Globus pallidus (tissue), 1 donor: ENCODE results near the gene GABRG3.

Experiments used
- DNase-seq: peaks from one replicate; pipeline ENCODE4 v3.0.0-alpha.2; 2015; ENCODE audit warnings: low spot score

Gene GABRG3

DNA sequence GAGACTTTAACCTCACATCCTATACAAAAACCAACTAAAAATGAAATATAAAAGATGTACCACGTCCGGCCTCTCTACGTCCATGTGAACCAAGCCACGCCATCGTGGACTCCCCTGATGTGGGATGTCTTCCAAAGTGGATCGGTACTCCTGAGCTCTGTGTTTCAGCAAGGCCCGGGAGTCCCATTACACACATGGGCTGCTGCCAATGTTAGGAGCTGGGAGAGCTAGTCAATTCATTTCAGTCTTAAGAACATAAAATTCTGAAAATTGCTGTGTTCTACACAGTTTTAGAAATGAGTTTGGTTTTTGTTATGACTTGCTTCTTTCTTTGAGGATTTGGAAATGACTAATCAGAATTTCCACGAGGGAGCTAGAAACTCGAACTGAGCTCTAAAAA, 131.0 kb downstream of the GABRG3 start:
- no peak for DNase-seq

GRCh38 chr15:27111323-27111722, 140.3 kb downstream of the GABRG3 start:
- no peak for DNase-seq

- DNase-seq: no peak
Measured at GRCh38 chr15:27114473-27114872, 143.5 kb downstream of the GABRG3 start.

- no peak for DNase-seq
Measured at GRCh38 chr15:27119695-27120266, 148.8 kb downstream of the GABRG3 start.

DNA sequence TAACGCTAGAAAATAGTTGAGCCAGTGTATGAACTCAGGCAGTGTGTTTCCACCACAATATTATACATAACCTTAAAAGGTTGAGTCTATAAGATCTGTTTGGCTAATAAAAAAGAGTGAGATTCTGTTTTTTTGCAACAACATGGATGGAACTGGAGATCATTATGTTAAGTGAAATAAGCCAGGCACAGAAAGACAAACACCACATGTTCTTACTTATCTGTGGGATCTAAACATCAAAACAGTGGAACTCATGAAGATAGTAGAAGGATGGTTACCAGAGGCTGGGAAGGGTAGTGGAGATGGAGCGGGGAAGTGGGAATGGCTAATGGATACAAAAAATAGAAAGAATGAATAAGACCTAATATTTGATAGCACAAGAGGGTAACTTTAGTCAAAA, 150.7 kb downstream of the GABRG3 start:
- DNase-seq: no peak

- DNase-seq: no peak
Measured at GRCh38 chr15:27123291-27123690, 152.3 kb downstream of the GABRG3 start.

- no peak for DNase-seq
Measured at GRCh38 chr15:27123808-27124207, 152.8 kb downstream of the GABRG3 start.

- no peak for DNase-seq
Measured at GRCh38 chr15:27124287-27124871, 153.4 kb downstream of the GABRG3 start.

- DNase-seq: no peak
Measured at GRCh38 chr15:27125185-27125584, 154.2 kb downstream of the GABRG3 start.

- DNase-seq: no peak
Measured at GRCh38 chr15:27126449-27126848, 155.5 kb downstream of the GABRG3 start.

DNA sequence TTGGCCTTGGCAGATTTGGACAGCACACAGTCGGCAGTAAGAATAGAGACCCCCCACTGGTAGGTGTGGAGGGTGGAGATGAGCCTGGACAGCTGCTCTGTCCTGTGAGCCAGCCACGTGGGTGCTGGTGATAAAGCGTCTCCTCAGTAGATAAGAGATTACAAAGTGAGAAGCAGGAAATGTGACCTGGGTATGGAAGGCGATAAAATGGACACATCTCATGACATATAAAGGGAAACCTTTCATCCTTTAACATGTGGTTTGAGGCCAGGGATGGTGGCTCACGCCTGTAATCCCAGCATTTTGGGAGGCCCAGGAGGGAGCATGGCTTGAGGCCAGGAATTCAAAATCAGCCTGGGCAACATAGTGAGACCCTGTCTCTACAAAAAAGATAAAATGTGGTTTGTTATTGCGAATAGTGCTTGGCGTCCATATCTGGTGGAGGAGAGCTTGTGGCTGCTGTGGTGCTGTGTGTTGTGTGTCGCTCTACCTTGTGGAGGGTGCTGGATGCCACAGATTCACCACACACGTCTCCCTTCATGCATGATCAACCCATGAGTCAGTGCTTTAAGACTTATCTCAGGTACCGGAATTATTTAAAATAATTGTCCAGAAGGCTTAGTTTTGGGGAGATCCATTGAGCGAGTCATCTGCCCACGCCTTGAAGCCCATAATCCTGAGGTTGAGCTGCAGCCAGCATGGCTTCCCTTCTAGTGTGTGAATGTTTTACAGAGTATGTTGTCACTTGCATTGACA, 157.0 kb downstream of the GABRG3 start:
- no peak for DNase-seq

DNA sequence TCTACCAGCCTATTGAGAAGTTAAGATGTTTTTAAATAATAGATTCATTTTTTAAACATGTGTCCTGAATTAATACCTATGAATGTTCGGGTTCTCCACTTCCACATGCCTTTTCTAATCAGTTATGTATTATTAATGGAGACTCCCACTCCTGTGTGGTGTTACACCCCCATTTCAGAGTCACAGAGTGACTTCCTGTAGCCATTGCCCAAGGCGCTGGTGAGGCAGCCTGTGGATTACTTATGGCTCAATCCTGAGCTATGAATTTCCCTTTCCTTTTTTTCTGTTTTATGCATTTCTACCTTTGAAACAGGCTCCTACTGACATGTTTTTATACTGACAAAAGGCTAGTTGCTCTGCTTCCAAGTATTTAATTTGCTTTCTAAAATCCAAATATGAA, 162.3 kb downstream of the GABRG3 start:
- DNase-seq: no peak

DNA sequence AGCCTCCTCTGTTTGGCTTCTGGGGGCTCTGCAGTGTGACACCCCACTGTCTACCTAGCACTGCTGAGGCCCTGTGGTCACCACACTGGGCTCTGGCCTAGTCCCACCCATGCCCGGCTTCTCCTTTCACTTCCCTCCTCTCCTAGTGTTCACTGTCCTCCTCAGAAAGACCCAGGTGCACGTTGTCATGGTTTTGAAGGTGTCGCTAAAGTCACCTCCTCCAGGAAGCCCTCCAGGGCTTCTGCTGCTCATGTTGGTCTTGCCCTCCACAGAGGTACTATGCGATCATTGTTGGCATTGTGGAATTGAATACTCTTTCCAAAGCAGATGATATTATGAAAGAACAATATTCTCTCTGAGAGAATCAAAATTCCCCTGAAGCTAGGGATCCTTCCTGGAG, 163.5 kb downstream of the GABRG3 start:
- no peak for DNase-seq

DNA sequence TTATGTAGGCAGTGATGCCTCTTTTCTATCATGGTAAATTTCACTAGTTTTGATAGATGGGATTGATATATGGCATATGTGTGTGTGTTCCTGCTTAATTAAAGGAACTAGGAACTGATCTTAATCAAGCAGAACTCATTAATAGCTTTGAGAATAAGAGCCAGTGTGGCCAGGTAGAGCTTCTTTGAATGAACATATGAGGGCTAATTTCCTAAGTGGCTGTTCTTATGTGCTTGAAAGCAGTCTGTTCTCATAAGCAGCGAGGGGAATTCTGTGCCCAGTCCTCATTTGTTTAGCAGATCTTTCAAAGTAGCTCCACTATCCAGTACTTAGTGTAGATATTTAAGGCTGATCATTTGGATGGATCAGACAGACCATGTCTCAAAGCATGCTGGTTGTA, 164.2 kb downstream of the GABRG3 start:
- DNase-seq: no peak

DNA sequence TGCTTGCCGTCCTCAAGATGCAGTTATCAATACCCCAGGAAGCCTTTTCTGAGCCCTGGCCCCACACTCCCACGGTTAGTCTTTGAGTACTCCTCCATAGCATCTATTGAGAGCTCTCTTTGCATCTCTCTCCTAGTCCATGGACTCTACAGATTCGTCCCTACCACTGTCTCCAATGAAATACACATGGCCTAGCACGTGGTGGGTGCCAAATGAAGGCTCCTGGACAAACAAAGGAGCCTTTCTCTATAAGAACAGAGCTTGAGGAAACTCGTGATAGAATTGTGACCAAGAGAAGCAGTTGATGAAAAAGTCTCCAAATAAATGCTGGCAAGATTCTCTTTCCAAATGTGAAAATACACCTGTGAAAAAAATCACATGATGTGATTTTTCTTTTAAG, 166.1 kb downstream of the GABRG3 start:
- DNase-seq: no peak

GRCh38 chr15:27165590-27165989, 194.6 kb downstream of the GABRG3 start:
- DNase-seq: no peak

DNA sequence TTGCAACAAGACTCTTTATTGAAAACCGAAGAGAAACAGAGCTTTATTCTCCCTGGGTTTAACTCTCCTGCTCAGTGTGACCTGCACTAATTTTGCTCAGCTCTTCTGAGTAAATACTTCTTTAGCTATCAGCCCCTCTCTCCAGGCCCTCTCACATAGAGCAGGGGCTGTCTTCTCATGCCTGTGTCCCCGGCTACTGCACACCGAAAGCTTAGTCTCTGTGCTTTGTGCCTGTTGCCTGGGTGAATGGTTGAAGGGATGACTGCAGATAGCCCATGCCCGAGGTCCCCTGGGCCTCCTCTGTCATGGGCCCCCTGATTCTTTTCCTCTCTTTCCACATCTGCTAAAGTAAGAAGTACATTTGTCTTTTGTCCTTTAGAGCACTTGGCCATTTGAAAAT, 195.9 kb downstream of the GABRG3 start:
- DNase-seq: no peak

- no peak for DNase-seq
Measured at GRCh38 chr15:27167738-27168137, 196.8 kb downstream of the GABRG3 start.

DNA sequence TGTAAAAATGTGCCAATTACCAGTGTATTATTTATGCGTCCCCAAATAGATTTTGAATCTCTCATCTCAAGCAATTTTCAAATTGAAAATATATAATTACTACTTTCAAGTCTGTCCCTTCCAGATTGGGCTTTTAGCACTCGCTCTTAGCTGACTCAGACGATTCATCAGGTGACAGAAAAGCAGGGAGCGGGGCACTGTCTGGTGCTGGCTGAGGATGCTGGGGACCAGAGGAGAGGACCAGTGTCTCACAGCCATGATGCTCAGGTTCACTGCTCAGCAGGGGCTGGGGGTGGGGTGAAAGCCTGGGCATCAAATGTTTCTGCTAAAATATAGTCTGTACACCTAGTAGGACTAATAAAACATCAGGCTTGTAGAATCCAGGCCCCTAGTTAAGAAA, 199.9 kb downstream of the GABRG3 start:
- no peak for DNase-seq

GRCh38 chr15:27172821-27173220, 201.8 kb downstream of the GABRG3 start:
- no peak for DNase-seq

GRCh38 chr15:27175472-27176153, 204.6 kb downstream of the GABRG3 start:
- no peak for DNase-seq

DNA sequence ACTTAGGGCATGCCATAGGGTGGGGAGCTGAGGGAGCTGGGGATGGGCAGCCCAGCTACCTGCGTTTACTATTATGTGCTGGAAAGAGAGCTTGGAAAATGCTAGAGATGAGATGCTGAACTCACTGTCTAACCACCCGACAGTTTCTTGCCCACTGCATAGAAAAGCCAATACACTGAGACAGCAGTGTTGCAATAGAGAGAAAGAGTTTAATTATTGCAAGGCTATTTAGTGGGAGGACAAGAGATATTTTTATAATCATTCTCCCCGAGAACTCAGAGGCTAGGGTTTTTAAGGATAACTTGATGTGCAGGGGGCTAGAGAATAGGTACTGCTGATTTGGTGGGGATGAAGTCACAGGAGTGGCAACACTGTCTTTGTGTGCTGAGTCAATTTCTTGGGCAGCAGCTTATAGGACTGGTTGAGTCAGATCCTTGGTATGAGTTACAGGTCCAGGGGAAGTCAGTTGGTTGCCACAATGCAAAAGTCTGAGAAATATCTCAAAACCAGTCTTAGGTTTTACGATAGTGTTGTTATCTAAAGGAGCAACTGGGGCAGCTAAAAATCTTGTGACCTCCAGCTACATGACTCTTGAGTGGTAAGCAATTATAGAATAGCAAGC, 205.9 kb downstream of the GABRG3 start:
- DNase-seq: no peak

DNA sequence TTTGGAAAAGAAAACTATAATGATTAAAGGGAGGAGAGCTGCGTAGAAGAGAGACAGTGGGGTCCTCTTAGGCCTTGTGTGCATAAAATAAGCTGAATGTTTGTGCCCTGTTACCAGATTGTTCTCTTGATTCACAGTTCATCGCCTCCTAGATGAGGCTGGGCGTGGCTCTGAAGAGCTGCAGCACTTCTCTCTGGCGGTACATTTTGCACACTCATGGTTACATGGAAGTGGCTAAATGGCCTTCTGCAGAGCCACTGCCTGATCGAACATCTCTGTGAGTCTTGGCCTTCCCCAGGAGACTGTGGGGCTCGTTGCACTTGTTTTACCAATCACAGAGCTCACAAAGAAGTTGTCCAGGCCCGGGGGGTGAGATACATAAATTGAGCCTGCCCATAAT, 208.8 kb downstream of the GABRG3 start:
- DNase-seq: no peak
